HepG2 (cell line): ENCODE results near the gene GDPD4.

ENCODE experiments used
- ZZZ3 ChIP-seq: sonication (generic); formaldehyde crosslinking; IDR thresholded peaks from 2 replicates; pipeline ENCODE4 v1.4.0; 2020; ENCODE audit warnings: missing genetic modification reagents, mild to moderate bottlenecking, borderline replicate concordance
- TF ChIP-seq, protein P1 (sequence below): IDR thresholded peaks from 2 replicates; pipeline ENCODE4 v1.6.1; 2016; ENCODE audit warnings: missing compliant biosample characterization, missing genetic modification reagents, borderline replicate concordance

DNA sequence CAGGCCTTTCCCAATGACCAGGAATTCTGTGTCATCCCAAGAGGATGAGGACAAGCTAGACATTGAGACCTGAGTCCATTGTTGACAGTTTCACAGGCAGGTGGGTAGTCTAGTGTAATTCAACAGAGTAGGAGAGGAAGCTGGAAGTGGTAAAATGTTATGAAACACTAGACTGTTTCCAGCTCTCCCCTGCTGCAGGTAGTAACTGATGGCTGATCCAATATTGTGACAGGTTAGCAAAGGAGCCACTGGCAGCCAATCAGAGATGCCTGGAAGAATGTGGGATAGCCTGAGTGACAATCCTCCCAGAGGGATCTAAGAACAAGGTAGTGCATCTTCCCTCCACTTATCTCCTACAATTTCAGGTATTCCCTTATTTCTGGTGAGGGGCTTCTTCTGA is 10.6 kb upstream of the GDPD4 start:
- TF ChIP-seq, protein P1, sequence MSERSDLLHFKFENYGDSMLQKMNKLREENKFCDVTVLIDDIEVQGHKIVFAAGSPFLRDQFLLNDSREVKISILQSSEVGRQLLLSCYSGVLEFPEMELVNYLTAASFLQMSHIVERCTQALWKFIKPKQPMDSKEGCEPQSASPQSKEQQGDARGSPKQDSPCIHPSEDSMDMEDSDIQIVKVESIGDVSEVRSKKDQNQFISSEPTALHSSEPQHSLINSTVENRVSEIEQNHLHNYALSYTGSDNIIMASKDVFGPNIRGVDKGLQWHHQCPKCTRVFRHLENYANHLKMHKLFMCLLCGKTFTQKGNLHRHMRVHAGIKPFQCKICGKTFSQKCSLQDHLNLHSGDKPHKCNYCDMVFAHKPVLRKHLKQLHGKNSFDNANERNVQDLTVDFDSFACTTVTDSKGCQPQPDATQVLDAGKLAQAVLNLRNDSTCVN (CRISPR knock-in tag): no peak
- TF ChIP-seq ZZZ3: no peak
